Stimulated activated CD8-positive, alpha-beta memory T cell treated with anti-CD3 and anti-CD28 coated beads, Interleukin-15, amount 100 ng/mL, for 24 hours (primary cell): ENCODE results near the gene MIA3.

Source experiments
- DNase-seq: peaks from one replicate; pipeline ENCODE4 v3.0.0-alpha.2; 2020; ENCODE audit warnings: low read depth

The MIA3 gene

DNA sequence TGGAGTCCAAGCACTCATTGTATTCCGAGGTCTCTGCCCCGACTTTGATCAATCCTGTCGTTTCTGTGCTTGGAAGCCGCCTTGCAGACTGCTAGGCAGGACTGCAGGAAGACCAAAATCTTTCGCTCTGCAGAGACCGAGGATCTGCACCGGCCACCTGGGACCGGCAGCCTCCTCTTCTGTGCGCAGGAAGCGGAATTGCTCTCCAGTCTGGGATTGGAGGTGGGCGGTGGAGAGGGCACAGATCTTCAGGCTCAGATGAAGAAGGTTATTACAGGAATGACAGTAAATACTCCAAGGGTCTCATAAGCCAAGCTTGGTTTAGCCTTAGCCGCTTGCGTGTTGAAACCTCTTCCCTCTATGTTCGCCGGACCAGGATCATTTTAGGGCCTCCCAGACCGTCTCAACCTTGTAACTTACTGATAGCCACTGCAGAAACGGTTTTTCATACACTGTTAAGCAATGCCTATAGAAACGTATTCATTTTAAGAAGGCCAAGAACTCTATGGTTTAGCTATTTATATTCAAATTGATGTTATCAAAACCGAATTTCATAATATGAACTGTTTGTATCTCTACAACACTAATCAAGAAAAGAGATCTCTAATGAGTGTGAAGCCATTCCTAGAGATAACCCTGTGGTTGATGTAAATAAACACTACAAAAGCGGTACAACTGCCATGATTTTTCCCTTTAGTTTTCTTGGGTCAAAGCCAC is 1.1 kb downstream of the MIA3 start:
- DNase-seq = no peak

DNA sequence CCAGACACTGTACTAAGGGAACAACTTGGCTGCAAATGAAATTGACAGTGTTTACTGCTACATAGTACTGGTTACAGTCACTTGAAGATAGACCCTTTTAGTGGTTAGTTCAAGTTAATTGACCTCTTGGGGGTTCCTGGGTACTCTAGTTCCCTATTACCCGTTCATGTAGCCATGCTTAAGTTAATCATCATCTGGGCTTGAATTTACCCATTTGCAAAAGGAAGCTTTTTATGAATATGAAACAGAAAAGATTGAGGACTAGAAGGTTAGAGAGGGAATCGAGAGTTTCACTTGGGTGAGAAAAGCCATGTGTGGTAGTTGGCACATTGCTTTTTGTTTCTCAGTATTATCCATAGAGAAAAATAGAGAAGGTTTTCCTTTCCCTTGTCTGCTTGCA is 2.7 kb downstream of the MIA3 start:
- DNase-seq = no peak

- DNase-seq = no peak
Observed at GRCh38 chr1:222622765-222623164, 4.9 kb downstream of the MIA3 start.

DNA sequence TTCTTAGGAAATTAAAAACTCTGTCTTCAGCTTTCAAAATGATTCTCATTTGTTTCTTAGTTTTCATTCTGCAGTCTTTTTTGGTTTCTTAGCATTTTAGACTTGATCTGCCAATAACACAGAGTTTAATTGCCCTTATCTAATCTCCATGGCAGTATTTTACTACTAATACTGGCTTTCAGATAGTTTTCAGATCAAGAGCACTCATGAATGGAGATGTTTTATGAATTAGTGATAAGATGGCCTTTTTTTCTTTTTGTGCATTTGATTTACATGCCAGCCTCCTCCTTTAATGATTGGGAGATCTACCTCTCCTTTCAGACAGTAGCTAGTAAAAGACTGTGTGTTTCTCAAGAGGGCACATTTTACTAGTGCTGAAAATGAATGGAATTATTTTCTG is 5.6 kb downstream of the MIA3 start:
- DNase-seq = no peak

DNA sequence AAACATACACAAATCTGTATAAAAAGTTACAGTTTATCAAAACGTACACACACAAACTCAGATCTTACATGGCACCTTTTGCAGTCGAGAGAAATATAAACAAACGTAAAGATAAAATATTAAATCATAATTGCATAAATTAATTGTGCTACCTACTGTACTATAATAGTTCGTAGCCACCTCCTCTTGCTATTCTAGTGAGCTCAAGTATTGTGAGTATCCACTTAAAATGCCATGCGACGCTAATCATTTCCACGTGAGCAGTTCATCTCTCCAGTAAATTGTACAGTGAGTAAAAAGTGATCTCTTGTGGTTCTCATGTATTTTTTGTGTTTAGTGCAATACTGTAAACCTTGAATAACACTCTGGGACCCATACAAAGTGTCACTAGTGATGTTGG is 6.3 kb downstream of the MIA3 start:
- no peak for DNase-seq

DNA sequence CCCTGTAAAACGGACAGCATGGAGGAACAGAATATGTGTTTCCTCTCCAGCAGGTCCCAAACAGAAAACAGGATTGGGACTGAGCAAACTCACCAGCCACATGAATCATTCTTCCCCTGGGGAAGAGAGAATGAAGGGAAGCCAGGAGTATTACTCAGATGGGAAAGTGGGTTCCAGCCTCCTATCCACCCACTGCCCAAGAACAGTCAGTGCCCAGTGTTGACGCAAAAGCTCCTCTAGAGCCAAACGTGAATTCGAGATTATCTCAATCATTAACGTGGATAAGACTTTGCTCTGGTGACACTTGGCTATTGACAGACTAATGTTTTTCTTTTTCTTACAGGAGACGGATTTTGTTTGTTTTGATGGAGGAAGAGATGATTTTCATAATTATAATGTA is 9.3 kb downstream of the MIA3 start:
- no peak for DNase-seq

GRCh38 chr1:222629921-222630535 is 12.1 kb downstream of the MIA3 start:
- DNase-seq = no peak

GRCh38 chr1:222631611-222632208 is 13.8 kb downstream of the MIA3 start:
- no peak for DNase-seq

GRCh38 chr1:222632749-222633148 is 14.9 kb downstream of the MIA3 start:
- DNase-seq = no peak

DNA sequence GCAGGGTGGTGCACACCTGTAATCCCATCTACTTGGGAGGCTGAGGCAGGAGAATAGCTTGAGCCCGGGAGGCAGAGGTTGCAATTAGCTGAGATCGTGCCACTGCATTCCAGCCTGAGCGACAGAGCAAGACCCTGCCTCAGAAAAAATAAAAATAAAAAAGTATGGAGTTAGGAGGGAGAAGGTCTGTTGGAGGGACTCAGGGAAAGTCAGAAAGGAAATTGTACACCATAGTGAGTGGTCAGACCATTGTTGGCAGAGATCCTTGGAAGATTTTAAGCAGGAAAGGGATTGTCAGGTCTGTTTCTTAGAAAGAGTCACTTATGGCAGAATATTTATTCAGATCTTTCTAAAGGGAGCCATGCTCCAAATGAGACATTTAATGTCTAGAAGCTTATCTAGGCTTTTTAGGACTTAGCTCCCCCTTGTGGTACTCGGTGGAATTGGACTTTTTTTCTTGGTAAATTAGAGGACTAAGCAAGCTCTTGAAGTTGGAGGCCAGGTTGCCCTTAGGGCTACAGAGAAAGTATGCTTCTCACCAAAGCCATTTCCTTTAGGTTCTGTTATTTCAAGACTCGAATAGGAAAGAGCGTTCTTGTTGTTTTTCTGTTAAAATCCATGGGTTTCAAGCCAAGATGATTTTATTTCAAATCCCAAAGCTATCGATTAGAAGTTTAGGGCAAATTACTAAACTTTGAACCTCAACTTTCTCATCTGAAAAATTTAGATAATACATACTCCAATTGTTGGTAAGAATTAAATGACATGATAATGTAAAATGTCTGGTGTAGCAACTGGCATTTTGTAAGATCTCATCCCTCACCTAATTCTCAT is 16.5 kb downstream of the MIA3 start:
- DNase-seq = no peak

GRCh38 chr1:222641269-222641948 is 23.5 kb downstream of the MIA3 start:
- no peak for DNase-seq

- no peak for DNase-seq
Observed at GRCh38 chr1:222642468-222642867, 24.6 kb downstream of the MIA3 start.

- no peak for DNase-seq
Observed at GRCh38 chr1:222643606-222643937, 25.7 kb downstream of the MIA3 start.

DNA sequence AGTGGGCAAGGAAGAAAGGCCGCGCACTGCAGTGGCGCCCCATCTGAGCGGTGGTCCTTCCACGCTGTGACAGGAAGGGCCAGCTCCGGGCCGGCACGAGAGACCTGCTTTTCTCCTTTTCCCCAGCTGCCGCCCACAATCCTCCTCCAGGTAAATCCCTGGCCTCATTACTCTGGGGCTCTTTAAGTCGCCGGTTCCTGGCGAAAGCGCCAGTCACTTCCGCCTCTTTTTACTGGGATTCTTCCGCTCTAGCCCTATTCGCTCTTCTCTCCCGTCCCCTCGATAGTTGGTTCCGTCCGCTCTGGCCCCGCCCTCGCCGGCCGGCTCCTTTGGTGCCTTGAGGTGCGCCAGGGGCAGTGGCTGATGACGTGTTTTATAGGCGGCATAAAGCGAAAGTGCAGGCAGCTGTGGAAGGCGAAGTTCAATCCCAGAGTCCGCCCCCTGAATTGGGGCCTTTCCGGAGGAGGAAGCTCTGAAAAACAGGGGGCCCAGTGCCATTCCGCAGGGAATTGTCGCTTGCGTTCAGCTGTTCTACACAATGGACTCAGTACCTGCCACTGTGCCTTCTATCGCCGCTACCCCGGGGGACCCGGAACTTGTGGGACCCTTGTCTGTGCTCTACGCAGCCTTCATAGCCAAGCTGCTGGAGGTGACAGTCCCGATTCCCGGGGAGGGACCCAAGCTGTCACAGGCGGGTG is 26.2 kb downstream of the MIA3 start:
- peak; percentile 81 for DNase-seq

DNA sequence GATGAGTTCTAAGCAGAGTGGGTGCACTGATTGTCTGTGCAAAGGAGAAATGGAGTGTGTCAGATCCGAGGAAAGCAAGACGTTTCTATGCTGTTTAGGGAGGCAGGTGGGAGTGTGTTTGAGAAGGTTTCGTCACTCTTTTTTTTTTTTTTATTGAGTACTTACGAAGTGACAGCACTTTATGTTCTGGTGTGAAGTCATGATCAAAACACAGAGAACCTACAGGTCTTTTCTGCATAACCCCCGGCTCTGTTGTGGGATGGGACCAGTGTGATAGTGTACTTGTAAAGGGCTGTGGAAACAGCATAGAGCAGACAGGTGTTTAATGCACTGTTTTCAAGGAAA is 26.7 kb downstream of the MIA3 start:
- no peak for DNase-seq

DNA sequence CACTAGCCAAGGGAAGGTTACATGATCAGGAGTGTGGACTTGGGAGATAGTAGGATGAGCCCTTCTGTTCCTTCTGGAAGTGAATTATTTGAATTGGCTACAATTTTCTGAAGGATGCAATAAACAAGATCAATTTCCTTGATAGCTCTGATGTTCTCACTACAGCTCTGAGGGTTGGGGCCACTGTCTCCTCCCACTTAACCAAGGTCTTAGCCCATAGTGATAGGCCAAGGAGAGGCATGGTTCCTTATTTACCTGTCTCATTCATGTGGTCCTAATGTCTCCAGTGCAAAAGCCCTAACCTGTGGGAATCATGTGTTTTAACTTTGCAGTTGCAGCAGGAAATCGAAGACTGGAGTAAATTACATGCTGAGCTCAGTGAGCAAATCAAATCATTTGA is 34.8 kb downstream of the MIA3 start:
- DNase-seq = no peak

DNA sequence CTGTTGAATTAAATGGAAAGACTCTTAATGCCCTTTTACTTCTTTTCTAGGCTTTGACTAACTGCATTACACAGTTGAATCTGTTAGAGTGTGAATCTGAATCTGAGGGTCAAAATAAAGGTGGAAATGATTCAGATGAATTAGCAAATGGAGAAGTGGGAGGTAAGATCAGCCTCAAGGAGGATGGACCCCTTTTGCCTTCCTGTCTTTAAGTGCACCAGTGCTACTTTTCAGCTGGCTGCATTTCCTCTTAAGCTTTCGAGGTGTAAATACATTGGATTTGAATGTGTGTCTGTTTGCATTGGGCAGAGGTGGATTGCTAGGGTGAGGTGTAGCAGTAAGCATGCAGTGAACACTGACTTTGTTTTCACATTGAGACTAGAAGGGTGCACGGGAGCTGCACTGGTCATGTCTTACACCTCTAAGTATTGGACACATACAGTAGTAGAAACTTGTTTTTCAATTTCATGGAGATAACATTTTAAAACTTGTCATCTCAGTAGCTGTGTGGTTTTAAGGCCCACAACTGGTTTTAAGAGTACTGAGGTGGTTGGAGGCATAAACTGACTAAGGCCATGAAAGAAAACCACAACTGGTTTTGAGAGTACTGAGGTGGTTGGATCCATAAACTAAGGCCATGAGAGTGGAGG is 35.4 kb downstream of the MIA3 start:
- no peak for DNase-seq

GRCh38 chr1:222654849-222655248 is 37.0 kb downstream of the MIA3 start:
- DNase-seq = peak; percentile 15

GRCh38 chr1:222656391-222657155 is 38.7 kb downstream of the MIA3 start:
- DNase-seq = no peak

- DNase-seq = no peak
Observed at GRCh38 chr1:222657899-222658298, 40.0 kb downstream of the MIA3 start.
